ENCODE measurements around the gene SDK1. TPM values are rescaled to one million over a fixed set of nuclear protein-coding genes. Genes with fewer than 3 reads are reported as not detected.

SDK1 gene
- total and polyA plus RNA-seq, 2 experiments from 2014 or later, result 2.1 to 10.0 TPM

- Mint-ChIP-seq H3K27ac (0 out of 2 replicates have a peak overlapping the region, but pooled peaks have one; percentile 16), H3K9me3 (no peaks in the 10 kb centered on the region), H3K36me3 (ENCODE audit: low read depth) (no peaks in the 10 kb centered on the region), H3K27me3 (ENCODE audit: insufficient read depth, low read depth, poor library complexity) (peaks cover 3% of the 10 kb centered on the region), H3K4me1 (peaks cover 7% of the 10 kb centered on the region), H3K4me3 (no peak overlapping the region)
- Histone ChIP-seq H3K9me2 (ENCODE audit: insufficient read depth) (no peaks in the 10 kb centered on the region), H3K4me2 (no peak overlapping the region), H3K4me3 (no peak overlapping the region), H3K27me3 (ENCODE audit: insufficient read depth) (no peaks in the 10 kb centered on the region), H3K4me1 (ENCODE audit: insufficient read depth) (peaks cover 7% of the 10 kb centered on the region; the same call in 1 of the 2 replicates), H3K36me3 (ENCODE audit: insufficient read depth) (no peaks in the 10 kb centered on the region), H3F3A (replicated peaks; ENCODE audit: low read depth) (no peaks in the 10 kb centered on the region), H2AFZ (no peak overlapping the region), H4K20me1 (replicated peaks; ENCODE audit: insufficient read depth) (no peaks in the 10 kb centered on the region), H3K79me2 (replicated peaks; ENCODE audit: insufficient read depth) (no peaks in the 10 kb centered on the region), H3K27ac (ENCODE audit: low read depth) (no peak overlapping the region)
- no peak for DNase-seq (ENCODE audit: low spot score)
- TF ChIP-seq, protein P1, sequence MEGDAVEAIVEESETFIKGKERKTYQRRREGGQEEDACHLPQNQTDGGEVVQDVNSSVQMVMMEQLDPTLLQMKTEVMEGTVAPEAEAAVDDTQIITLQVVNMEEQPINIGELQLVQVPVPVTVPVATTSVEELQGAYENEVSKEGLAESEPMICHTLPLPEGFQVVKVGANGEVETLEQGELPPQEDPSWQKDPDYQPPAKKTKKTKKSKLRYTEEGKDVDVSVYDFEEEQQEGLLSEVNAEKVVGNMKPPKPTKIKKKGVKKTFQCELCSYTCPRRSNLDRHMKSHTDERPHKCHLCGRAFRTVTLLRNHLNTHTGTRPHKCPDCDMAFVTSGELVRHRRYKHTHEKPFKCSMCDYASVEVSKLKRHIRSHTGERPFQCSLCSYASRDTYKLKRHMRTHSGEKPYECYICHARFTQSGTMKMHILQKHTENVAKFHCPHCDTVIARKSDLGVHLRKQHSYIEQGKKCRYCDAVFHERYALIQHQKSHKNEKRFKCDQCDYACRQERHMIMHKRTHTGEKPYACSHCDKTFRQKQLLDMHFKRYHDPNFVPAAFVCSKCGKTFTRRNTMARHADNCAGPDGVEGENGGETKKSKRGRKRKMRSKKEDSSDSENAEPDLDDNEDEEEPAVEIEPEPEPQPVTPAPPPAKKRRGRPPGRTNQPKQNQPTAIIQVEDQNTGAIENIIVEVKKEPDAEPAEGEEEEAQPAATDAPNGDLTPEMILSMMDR (conservative IDR thresholded peaks at IDR 0.05; ENCODE audit: low read depth in 2 of 2), result no peak
- no peak for TF ChIP-seq JUNB (IDR thresholded peaks at IDR 0.05; ENCODE audit: unreplicated experiment)
- TF ChIP-seq EZH2phosphoT487 (IDR thresholded peaks at IDR 0.05; ENCODE audit: unreplicated experiment), result no peak
- TF ChIP-seq ZNF114 (CRISPR knock-in tag; IDR thresholded peaks at IDR 0.05), result no peak
- no peak for TF ChIP-seq EZH2 (IDR thresholded peaks at IDR 0.05; ENCODE audit: low read depth, unreplicated experiment)
- TF ChIP-seq, protein P2, sequence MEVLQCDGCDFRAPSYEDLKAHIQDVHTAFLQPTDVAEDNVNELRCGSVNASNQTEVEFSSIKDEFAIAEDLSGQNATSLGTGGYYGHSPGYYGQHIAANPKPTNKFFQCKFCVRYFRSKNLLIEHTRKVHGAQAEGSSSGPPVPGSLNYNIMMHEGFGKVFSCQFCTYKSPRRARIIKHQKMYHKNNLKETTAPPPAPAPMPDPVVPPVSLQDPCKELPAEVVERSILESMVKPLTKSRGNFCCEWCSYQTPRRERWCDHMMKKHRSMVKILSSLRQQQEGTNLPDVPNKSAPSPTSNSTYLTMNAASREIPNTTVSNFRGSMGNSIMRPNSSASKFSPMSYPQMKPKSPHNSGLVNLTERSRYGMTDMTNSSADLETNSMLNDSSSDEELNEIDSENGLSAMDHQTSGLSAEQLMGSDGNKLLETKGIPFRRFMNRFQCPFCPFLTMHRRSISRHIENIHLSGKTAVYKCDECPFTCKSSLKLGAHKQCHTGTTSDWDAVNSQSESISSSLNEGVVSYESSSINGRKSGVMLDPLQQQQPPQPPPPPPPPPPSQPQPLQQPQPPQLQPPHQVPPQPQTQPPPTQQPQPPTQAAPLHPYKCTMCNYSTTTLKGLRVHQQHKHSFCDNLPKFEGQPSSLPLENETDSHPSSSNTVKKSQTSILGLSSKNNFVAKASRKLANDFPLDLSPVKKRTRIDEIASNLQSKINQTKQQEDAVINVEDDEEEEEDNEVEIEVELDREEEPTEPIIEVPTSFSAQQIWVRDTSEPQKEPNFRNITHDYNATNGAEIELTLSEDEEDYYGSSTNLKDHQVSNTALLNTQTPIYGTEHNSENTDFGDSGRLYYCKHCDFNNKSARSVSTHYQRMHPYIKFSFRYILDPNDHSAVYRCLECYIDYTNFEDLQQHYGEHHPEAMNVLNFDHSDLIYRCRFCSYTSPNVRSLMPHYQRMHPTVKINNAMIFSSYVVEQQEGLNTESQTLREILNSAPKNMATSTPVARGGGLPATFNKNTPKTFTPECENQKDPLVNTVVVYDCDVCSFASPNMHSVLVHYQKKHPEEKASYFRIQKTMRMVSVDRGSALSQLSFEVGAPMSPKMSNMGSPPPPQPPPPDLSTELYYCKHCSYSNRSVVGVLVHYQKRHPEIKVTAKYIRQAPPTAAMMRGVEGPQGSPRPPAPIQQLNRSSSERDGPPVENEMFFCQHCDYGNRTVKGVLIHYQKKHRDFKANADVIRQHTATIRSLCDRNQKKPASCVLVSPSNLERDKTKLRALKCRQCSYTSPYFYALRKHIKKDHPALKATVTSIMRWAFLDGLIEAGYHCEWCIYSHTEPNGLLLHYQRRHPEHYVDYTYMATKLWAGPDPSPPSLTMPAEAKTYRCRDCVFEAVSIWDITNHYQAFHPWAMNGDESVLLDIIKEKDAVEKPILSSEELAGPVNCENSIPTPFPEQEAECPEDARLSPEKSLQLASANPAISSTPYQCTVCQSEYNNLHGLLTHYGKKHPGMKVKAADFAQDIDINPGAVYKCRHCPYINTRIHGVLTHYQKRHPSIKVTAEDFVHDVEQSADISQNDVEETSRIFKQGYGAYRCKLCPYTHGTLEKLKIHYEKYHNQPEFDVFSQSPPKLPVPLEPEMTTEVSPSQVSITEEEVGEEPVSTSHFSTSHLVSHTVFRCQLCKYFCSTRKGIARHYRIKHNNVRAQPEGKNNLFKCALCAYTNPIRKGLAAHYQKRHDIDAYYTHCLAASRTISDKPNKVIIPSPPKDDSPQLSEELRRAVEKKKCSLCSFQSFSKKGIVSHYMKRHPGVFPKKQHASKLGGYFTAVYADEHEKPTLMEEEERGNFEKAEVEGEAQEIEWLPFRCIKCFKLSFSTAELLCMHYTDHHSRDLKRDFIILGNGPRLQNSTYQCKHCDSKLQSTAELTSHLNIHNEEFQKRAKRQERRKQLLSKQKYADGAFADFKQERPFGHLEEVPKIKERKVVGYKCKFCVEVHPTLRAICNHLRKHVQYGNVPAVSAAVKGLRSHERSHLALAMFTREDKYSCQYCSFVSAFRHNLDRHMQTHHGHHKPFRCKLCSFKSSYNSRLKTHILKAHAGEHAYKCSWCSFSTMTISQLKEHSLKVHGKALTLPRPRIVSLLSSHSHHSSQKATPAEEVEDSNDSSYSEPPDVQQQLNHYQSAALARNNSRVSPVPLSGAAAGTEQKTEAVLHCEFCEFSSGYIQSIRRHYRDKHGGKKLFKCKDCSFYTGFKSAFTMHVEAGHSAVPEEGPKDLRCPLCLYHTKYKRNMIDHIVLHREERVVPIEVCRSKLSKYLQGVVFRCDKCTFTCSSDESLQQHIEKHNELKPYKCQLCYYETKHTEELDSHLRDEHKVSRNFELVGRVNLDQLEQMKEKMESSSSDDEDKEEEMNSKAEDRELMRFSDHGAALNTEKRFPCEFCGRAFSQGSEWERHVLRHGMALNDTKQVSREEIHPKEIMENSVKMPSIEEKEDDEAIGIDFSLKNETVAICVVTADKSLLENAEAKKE (CRISPR knock-in tag; IDR thresholded peaks at IDR 0.05), result no peak
- TF ChIP-seq NANOG (IDR thresholded peaks at IDR 0.05; ENCODE audit: borderline replicate concordance), result no peak
- TF ChIP-seq ETS1 (IDR thresholded peaks at IDR 0.05), result no peak
- no peak for TF ChIP-seq ZNF331 (CRISPR knock-in tag; IDR thresholded peaks at IDR 0.05; ENCODE audit: low read depth)
- no peak for TF ChIP-seq POLR2AphosphoS5 (IDR thresholded peaks at IDR 0.05; ENCODE audit: low read depth)
- no peak for TF ChIP-seq REST (IDR thresholded peaks at IDR 0.05; ENCODE audit: unreplicated experiment)
- TF ChIP-seq STAT1 (IDR thresholded peaks at IDR 0.05; ENCODE audit: unreplicated experiment), result no peak
- TF ChIP-seq CREB1 (CRISPR knock-in tag; IDR thresholded peaks at IDR 0.05; ENCODE audit: low read depth), result no peak
- no peak for ATAC-seq
These were observed 111.8 kb downstream of the SDK1 start for GRCh38 chr7:3412871-3413270.

Measured in GM23338 (cell line).